ENCODE data around the gene STAT5B.

DNA sequence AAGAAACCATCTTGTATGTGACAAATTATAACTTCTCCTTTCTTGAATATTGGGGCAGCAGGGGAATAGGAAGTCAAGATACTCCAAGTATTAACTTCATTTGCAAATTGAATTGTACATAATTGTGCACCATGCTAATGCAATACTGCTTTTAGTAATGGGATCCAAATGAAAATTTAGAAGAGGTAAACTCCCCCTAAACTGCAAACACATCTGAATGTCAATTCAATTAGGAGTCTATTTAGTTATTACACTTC lies 4.5 kb downstream of the STAT5B start:
- no peak for TF ChIP-seq POLR2A (IDR thresholded peaks at IDR 0.05; ENCODE audit: low read depth, low read length)
- no peak for TF ChIP-seq POLR2AphosphoS5 (IDR thresholded peaks at IDR 0.05; ENCODE audit: low read depth, low read length)

All from GM12892 (cell line).